Aorta (tissue), 5 donors: ENCODE measurements around the gene GPR18. TPM values are rescaled to one million over a fixed set of nuclear protein-coding genes. Genes with fewer than 3 reads are reported as not detected.

Experiments used
- ATAC-seq: fragments of 200-7000 bp; cut with Tn5 transposase; one replicate; pipeline ENCODE4 v1.9.1; 2022; ENCODE audit warnings: moderate library complexity; ENCODE audit not compliant: low FRiP score
- DNase-seq, 2 donors: peaks; one replicate each; pipeline ENCODE4 v3.0.0-alpha.2; 2020
- H3K27ac ChIP-seq, 2 donors: one replicate each; pipeline ENCODE4 v1.5.1; 2013; ENCODE audit warnings: low read length in 2 of 2, mild to moderate bottlenecking in 2 of 2, moderate library complexity in 2 of 2, control low read depth in 1 of 2, inconsistent platforms in 1 of 2, low read depth in 1 of 2
- H3K27me3 ChIP-seq, 2 donors: one replicate each; pipeline ENCODE4 v1.6.1; 2013; ENCODE audit warnings: control low read depth in 1 of 2, low read length in 1 of 2, mild to moderate bottlenecking in 1 of 2, moderate library complexity in 1 of 2; ENCODE audit not compliant: insufficient read depth in 2 of 2, control insufficient read depth in 1 of 2
- H3K36me3 ChIP-seq, 2 donors: one replicate each; pipeline ENCODE4 v1.6.1; 2013; ENCODE audit warnings: control low read depth in 1 of 2, low read length in 1 of 2, mild to moderate bottlenecking in 1 of 2; ENCODE audit not compliant: insufficient read depth in 2 of 2, control insufficient read depth in 1 of 2
- H3K4me1 ChIP-seq, 2 donors: one replicate each; pipeline ENCODE4 v1.6.1; 2013; ENCODE audit warnings: low read length in 2 of 2, control low read depth in 1 of 2, mild to moderate bottlenecking in 1 of 2, moderate library complexity in 1 of 2; ENCODE audit not compliant: insufficient read depth in 2 of 2, control insufficient read depth in 1 of 2
- H3K4me3 ChIP-seq, 2 donors: one replicate each; pipeline ENCODE4 v1.5.1; 2013; ENCODE audit warnings: low read length in 2 of 2, control low read depth in 1 of 2, mild to moderate bottlenecking in 1 of 2
- H3K9me3 ChIP-seq: one replicate; pipeline ENCODE4 v1.6.1; 2013; ENCODE audit warnings: mild to moderate bottlenecking, low read length; ENCODE audit not compliant: control insufficient read depth
- WGBS, 2 donors: extraction: QIAGEN DNeasy Blood & Tissue Kit; methylation state at CpG; one replicate each; pipeline ENCODE4 v1.1.7; 2013; 5-methylcytosine and 5-hydroxymethylcytosine counted together
- intact Hi-C, 2 donors: fragments of 100-400 bp; cut with DNase I; formaldehyde crosslinking; loops; one replicate each; pipeline versions ENCODE4 v1.14.2 to v1.15.0; 2022
- polyA plus RNA-seq, 2 donors: library from polyadenylated mRNA; stranded (reverse); fragments of 200-250 nt; gene quantifications; one replicate each; pipeline ENCODE4 v1.2.3, GENCODE V29; 2013
- total RNA-seq, 2 donors: library from RNA; stranded (reverse); fragmentation: NEBNext Ultra II Directional; extraction: Animal tissue kit (Norgen Biotek cat#: 25700); gene quantifications; one replicate each; pipeline ENCODE4 v1.2.1, GENCODE V29; 2021
- donor health status: healthy with polysubstance abuse.
- donor health status: Bipolar disorder and iron deficiency.
- donor health status: DM: no; HTN: no; CAD: no.
- donor health status: DM: no; HTN: no; CAD: no.
- donor health status: DM: yes; HTN: yes; CAD: no.

GPR18 gene
- total and polyA plus RNA-seq, 4 donors: 0.24 to 1.5 (median 0.55) TPM; not detected in 1

DNA sequence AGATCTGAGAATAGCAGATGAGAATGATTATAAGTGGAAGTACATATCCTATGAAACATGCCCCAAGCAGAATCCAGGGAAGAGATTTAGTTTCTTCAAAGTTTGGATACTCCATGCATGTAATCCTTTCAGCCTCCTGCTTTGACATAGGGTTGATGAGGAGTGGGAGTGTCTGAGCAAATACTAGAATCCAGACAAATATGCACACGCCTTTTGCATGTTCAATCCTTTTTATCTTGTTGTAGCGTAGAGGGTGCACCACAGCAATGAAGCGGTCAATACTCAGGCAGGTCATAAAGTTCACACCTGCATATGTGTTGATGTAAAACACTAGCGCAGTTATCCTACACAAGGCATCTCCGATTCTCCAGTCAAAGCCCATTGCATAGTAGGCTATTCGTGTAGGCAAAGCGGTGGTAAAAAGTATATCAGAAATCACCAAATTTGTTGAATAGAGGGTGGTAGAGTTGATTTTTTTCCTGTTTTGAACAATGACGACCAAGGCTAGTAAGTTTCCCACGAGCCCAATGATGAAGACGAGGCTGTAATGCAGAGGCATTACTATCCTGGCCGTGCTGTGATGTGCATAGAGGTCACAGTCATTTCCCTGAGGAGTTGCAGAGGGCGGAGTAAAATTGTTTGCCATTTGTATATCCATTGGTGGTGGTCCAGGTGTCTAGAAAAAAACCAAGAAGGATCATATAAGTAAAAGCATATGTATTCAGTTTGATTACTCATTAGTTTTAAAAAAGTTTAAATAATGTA is 37.5 kb upstream of the GPR18 start:
- intact Hi-C loops: no loop called here
- H3K27ac ChIP-seq: no peak overlapping the region
- ATAC-seq: no peak

GRCh38 chr13:99294958-99295357 is 36.8 kb upstream of the GPR18 start:
- no peaks in the 10 kb centered on the region for H3K36me3 ChIP-seq
- intact Hi-C loops: no loop called here
- no peak overlapping the region for H3K27ac ChIP-seq
- H3K9me3 ChIP-seq: no peaks in the 10 kb centered on the region
- DNase-seq (no peak), ATAC-seq (no peak)
- no peaks in the 10 kb centered on the region for H3K27me3 ChIP-seq
- H3K4me1 ChIP-seq: no peaks in the 10 kb centered on the region
- WGBS, 2 donors: 84 to 85% methylated on average over 7 of the region's 7 CpGs
- no peak overlapping the region for H3K4me3 ChIP-seq

More for the DNA sequence above, 37.5 kb upstream of the GPR18 start:
- DNase-seq: no peak
- no peaks in the 10 kb centered on the region for H3K27me3 ChIP-seq
- H3K9me3 ChIP-seq: no peaks in the 10 kb centered on the region
- H3K36me3 ChIP-seq: no peaks in the 10 kb centered on the region
- WGBS, 2 donors: 92 to 94% methylated on average over 12 of the region's 12 CpGs
- H3K4me3 ChIP-seq: no peak overlapping the region
- H3K4me1 ChIP-seq: no peaks in the 10 kb centered on the region

- Histone ChIP-seq H3K27me3 (no peaks in the 10 kb centered on the region), H3K4me3 (no peak overlapping the region), H3K9me3 (no peaks in the 10 kb centered on the region), H3K36me3 (no peaks in the 10 kb centered on the region), H3K4me1 (no peaks in the 10 kb centered on the region), H3K27ac (no peak overlapping the region)
- DNase-seq: no peak
- ATAC-seq: no peak
- intact Hi-C loops: no loop called here
Measured at GRCh38 chr13:99294198-99294597, 36.0 kb upstream of the GPR18 start.

GRCh38 chr13:99293178-99293577 is 35.0 kb upstream of the GPR18 start:
- DNase-seq (no peak), ATAC-seq (no peak)
- no peak overlapping the region for H3K27ac ChIP-seq
- no peaks in the 10 kb centered on the region for H3K4me1 ChIP-seq
- no peaks in the 10 kb centered on the region for H3K9me3 ChIP-seq
- H3K4me3 ChIP-seq: no peak overlapping the region
- no peaks in the 10 kb centered on the region for H3K36me3 ChIP-seq
- no peaks in the 10 kb centered on the region for H3K27me3 ChIP-seq
- intact Hi-C loops: no loop called here
- 96% methylated on average over 2 of the region's 2 CpGs for WGBS, 2 donors

GRCh38 chr13:99290894-99291293 is 32.7 kb upstream of the GPR18 start:
- Histone ChIP-seq H3K27ac (no peak overlapping the region), H3K4me3 (no peak overlapping the region), H3K9me3 (no peaks in the 10 kb centered on the region), H3K36me3 (no peaks in the 10 kb centered on the region), H3K4me1 (peaks cover 0 to 2% of the 10 kb centered on the region in 2 donors), H3K27me3 (no peaks in the 10 kb centered on the region)
- DNase-seq (no peak), ATAC-seq (no peak)
- intact Hi-C loops: no loop called here
- WGBS, 2 donors: 79 to 81% methylated on average over 3 of the region's 3 CpGs

DNA sequence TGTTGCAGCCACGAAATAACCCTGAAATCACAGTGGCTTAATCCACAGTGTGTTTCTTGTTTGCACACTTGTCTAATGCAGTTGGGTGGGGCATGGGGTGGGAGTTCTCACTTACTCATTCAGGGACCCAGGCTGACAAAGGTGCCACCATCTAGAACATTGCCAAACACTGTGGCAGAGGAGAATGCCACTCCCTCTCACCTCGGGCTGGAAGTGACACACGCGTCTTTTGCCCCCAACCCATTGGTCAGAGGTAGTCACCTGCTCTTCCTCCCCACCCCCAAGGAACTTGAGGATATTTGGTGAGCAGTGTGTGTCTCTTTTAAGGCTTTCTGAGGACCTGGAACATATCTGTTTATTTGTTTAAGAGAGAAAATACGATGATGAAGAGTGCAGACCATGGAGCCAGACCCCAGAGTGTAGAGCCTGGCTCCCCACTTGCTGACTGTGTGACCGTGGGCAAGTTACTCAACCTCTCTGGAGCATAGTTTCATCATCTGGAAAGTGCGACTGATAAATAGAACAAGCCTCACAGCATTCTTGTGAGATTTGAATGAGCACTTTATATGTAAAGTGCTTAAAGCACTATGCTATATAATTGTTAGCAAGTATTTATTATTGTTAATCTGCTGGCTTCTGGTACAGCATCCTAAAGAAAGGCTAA is 31.6 kb upstream of the GPR18 start:
- intact Hi-C loops: no loop called here
- no peaks in the 10 kb centered on the region for H3K9me3 ChIP-seq
- H3K27ac ChIP-seq: no peak overlapping the region
- H3K4me3 ChIP-seq: no peak overlapping the region
- H3K36me3 ChIP-seq: no peaks in the 10 kb centered on the region
- ATAC-seq: no peak
- H3K27me3 ChIP-seq: no peaks in the 10 kb centered on the region
- WGBS, 2 donors: 82 to 87% methylated on average over 7 of the region's 7 CpGs
- H3K4me1 ChIP-seq: peaks cover 0 to 2% of the 10 kb centered on the region in 2 donors
- DNase-seq: no peak

DNA sequence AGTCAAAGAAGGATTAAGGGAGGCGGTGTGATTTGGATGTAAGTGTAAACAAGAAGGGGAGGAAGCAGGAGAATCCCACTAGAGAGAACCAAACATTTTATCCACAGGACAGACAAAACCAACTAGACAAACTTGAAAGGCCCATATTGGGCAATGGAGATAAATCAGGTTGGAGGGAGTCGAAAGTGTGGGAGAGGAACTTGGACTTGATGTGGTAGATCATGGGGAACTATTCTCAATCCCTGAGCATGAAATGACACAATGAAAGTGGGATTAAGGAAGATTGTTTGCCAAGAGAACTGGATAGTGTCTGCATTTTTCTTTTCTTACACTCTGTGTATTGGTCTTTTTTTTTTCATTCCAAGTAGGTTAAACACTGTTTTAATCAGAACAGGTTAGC is 31.1 kb upstream of the GPR18 start:
- intact Hi-C loops: no loop called here
- Histone ChIP-seq H3K27ac (no peak overlapping the region), H3K36me3 (no peaks in the 10 kb centered on the region), H3K4me1 (peaks cover 0 to 2% of the 10 kb centered on the region in 2 donors), H3K9me3 (no peaks in the 10 kb centered on the region), H3K27me3 (no peaks in the 10 kb centered on the region), H3K4me3 (no peak overlapping the region)
- 92 to 94% methylated on average over 2 of the region's 2 CpGs for WGBS, 2 donors
- no peak for ATAC-seq
- no peak for DNase-seq

DNA sequence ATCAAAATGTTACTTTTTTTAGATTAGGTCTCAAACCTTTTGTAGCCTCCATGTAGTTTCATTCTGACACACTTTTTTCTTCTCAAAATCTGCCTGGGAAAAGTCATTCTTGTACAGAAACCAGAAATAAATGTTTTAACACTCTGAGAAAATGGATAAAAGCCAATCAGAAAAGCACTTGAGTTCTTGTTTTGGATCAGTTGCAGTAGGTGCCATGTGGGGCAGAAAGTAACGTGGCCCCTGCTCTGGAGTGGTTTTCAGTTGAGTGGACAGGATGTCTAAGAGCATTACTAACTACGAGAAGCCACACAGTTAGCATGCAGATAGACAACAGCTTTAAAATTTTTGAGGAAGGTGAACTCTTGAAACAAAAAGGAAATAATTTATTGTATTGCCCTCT is 29.9 kb upstream of the GPR18 start:
- no peak for DNase-seq
- ATAC-seq: no peak
- Histone ChIP-seq H3K27me3 (no peaks in the 10 kb centered on the region), H3K4me3 (no peak overlapping the region), H3K4me1 (peaks cover 0 to 2% of the 10 kb centered on the region in 2 donors), H3K36me3 (no peaks in the 10 kb centered on the region), H3K27ac (no peak overlapping the region), H3K9me3 (no peaks in the 10 kb centered on the region)
- 1 to 12% methylated on average over 2 of the region's 2 CpGs for WGBS, 2 donors
- intact Hi-C loops: no loop called here

DNA sequence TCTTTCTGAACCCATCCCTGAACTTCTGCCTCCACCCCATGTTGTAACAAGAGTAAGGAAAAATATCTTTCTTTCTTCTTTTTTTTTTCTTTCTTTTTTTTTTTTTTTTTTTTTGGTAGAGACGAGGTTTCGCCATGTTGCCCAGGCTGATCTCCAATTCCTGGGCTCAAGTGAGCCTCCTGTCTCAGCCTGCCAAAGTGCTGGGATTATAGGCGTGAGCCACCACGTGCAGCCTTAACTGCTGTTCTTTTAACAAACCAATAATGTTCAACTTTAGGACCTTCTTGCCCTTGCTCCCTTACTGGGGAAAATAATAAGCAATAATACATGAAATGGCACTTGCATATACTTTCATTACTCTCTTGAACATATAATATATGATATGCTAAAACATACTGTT is 29.4 kb upstream of the GPR18 start:
- Histone ChIP-seq H3K27ac (peak overlapping the region in 1 of 2 donors; percentile 38), H3K9me3 (no peaks in the 10 kb centered on the region), H3K4me1 (peaks cover 0 to 2% of the 10 kb centered on the region in 2 donors), H3K4me3 (no peak overlapping the region), H3K27me3 (no peaks in the 10 kb centered on the region), H3K36me3 (no peaks in the 10 kb centered on the region)
- no peak for ATAC-seq
- intact Hi-C loops: no loop called here
- no peak for DNase-seq
- WGBS, 2 donors: 2 to 21% methylated on average over 4 of the region's 4 CpGs
